GM23248 (cell line): ENCODE data around the gene MTRF1. TPM values are rescaled to one million over a fixed set of nuclear protein-coding genes. Genes with fewer than 3 reads are reported as not detected.
A peak's percentile ranks its signal among the peaks of the same experiment; 100 is the strongest.

Experiments
- DNase-seq: peaks from one replicate; pipeline ENCODE4 v3.0.0-alpha.2; 2015
- H2AFZ ChIP-seq: fragments of 200-600 bp; sonication (generic); 2 replicates; pipeline ENCODE4 v1.6.1; 2016; ENCODE audit warnings: antibody characterized with exemption
- H3F3A ChIP-seq: fragments of 200-600 bp; sonication (generic); 2 replicates; pipeline ENCODE4 v1.6.1; 2016; ENCODE audit warnings: mild to moderate bottlenecking, antibody characterized with exemption, mixed run types; ENCODE audit not compliant: insufficient read depth
- H3K27ac ChIP-seq: fragments of 200-600 bp; sonication (generic); 2 replicates; pipeline ENCODE4 v1.5.1; 2016; ENCODE audit warnings: mild to moderate bottlenecking
- H3K27me3 ChIP-seq: fragments of 200-600 bp; sonication (generic); replicated peaks from 2 replicates; pipeline ENCODE4 v1.6.1; 2016; ENCODE audit warnings: mild to moderate bottlenecking; ENCODE audit not compliant: insufficient read depth
- H3K36me3 ChIP-seq: fragments of 200-600 bp; sonication (generic); 2 replicates; pipeline ENCODE4 v1.6.1; 2016; ENCODE audit warnings: low read depth, mild to moderate bottlenecking
- H3K4me1 ChIP-seq: fragments of 200-600 bp; sonication (generic); 2 replicates; pipeline ENCODE4 v1.6.1; 2016; ENCODE audit warnings: mild to moderate bottlenecking; ENCODE audit not compliant: insufficient read depth
- H3K4me2 ChIP-seq: fragments of 200-600 bp; sonication (generic); one replicate; pipeline ENCODE4 v1.6.1; 2016; ENCODE audit warnings: mild to moderate bottlenecking; ENCODE audit not compliant: unreplicated experiment
- H3K4me3 ChIP-seq: fragments of 200-600 bp; sonication (generic); 2 replicates; pipeline ENCODE4 v1.5.1; 2016; ENCODE audit warnings: mild to moderate bottlenecking
- H3K79me2 ChIP-seq: fragments of 200-600 bp; sonication (generic); 2 replicates; pipeline ENCODE4 v1.6.1; 2016; ENCODE audit warnings: mild to moderate bottlenecking; ENCODE audit not compliant: insufficient read depth
- H3K9ac ChIP-seq: fragments of 200-600 bp; sonication (generic); 2 replicates; pipeline ENCODE4 v1.6.1; 2016; ENCODE audit warnings: mild to moderate bottlenecking
- H3K9me2 ChIP-seq: fragments of 200-600 bp; sonication (generic); 2 replicates; pipeline ENCODE4 v1.6.1; 2016; ENCODE audit warnings: mixed run types, mild to moderate bottlenecking, moderate library complexity; ENCODE audit not compliant: insufficient read depth
- H3K9me3 ChIP-seq: fragments of 200-600 bp; sonication (generic); one replicate; pipeline ENCODE4 v1.6.1; 2017; ENCODE audit warnings: low read depth
- H4K20me1 ChIP-seq: fragments of 200-600 bp; sonication (generic); 2 replicates; pipeline ENCODE4 v1.6.0; 2016; ENCODE audit not compliant: insufficient read depth
- EZH2 ChIP-seq: fragments of 200-600 bp; sonication (generic); IDR thresholded peaks from 2 replicates; pipeline ENCODE4 v1.6.1; 2018; ENCODE audit warnings: antibody characterized with exemption, mild to moderate bottlenecking; ENCODE audit not compliant: insufficient read depth, poor library complexity, severe bottlenecking
- EZH2phosphoT487 ChIP-seq: fragments of 200-600 bp; sonication (generic); IDR thresholded peaks from 2 replicates; pipeline ENCODE4 v1.6.1; 2018; ENCODE audit warnings: antibody characterized with exemption, moderate library complexity, mild to moderate bottlenecking, low read depth; ENCODE audit not compliant: insufficient read depth
- WGBS, 2 experiments: methylation state at CpG; one replicate each; pipeline ENCODE4 v1.1.6; 2015 to 2017; ENCODE audit warnings: low lambda C conversion rate in 2 of 2, low coverage in 1 of 2; ENCODE audit errors: missing lambda C conversion rate in 2 of 2; 5-methylcytosine and 5-hydroxymethylcytosine counted together
- in situ Hi-C: fragments of 300-500 bp; cut with MboI; formaldehyde crosslinking; loops from 2 replicates; pipeline ENCODE4 v1.15.0; 2020
- polyA plus RNA-seq: library from polyadenylated mRNA; unstranded; fragments of >200 nt; fragmentation: Nextera tagmentation; extraction: Ambion mirVana; gene quantifications from 2 replicates; pipeline ENCODE4 v1.2.1, GENCODE V29; 2016
- total RNA-seq: library from RNA; depleted of rRNA; stranded (reverse); fragments of >200 nt; shearing (Covaris generic); gene quantifications from 2 replicates; pipeline ENCODE4 v1.2.3, GENCODE V29; 2014

Gene MTRF1
- total and polyA plus RNA-seq, 2 experiments from 2014 or later, result 10.5 to 11.2 TPM

DNA sequence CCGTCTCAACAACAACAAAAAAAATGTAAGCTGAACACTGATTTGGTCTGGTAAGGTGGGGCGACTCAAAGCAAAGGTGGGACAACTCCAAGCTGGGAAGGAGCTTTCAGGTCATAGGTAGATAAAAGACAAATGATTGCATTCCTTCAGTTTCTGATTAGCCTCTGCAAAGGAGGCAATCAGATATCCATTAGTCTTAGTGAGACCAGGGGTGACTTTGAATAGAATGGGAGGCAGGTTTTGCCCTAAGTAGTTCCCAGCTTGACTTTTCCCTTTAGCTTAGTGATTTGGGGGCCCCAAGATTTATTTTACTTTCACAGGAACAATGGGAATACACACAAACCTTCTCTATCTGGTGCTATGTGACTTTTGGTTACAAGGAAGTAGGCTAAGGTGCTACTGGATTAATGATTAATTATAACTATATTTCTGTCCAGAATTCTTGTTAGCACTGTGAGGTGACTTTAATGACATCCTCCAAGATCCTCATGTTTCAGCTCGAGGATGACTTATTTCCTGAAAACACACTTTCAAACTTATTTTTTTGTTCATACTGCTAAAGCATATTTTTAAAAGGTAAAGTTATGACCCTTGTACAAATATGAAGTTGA lies 10.6 kb upstream of the MTRF1 start:
- no peak overlapping the region for H3K4me3 ChIP-seq
- H3K79me2 ChIP-seq, result no peaks in the 10 kb centered on the region
- no peak overlapping the region for H3K4me2 ChIP-seq
- H3K9ac ChIP-seq, result no peak overlapping the region
- H3K27me3 ChIP-seq, result no peaks in the 10 kb centered on the region
- in situ Hi-C loops, result no loop called here
- no peak for DNase-seq
- H3K9me2 ChIP-seq, result no peaks in the 10 kb centered on the region
- H3K4me1 ChIP-seq, result no peaks in the 10 kb centered on the region
- TF ChIP-seq EZH2phosphoT487 (no peak), EZH2 (no peak)
- 58 to 61% methylated on average over 3 of the region's 3 CpGs for WGBS, 2 experiments
- H3K9me3 ChIP-seq, result peaks cover 4% of the 10 kb centered on the region
- H2AFZ ChIP-seq, result no peak overlapping the region
- H3F3A ChIP-seq, result no peaks in the 10 kb centered on the region; the same call in 1 of the 2 replicates
- H3K36me3 ChIP-seq, result no peaks in the 10 kb centered on the region
- H4K20me1 ChIP-seq, result no peaks in the 10 kb centered on the region
- H3K27ac ChIP-seq, result no peak overlapping the region

DNA sequence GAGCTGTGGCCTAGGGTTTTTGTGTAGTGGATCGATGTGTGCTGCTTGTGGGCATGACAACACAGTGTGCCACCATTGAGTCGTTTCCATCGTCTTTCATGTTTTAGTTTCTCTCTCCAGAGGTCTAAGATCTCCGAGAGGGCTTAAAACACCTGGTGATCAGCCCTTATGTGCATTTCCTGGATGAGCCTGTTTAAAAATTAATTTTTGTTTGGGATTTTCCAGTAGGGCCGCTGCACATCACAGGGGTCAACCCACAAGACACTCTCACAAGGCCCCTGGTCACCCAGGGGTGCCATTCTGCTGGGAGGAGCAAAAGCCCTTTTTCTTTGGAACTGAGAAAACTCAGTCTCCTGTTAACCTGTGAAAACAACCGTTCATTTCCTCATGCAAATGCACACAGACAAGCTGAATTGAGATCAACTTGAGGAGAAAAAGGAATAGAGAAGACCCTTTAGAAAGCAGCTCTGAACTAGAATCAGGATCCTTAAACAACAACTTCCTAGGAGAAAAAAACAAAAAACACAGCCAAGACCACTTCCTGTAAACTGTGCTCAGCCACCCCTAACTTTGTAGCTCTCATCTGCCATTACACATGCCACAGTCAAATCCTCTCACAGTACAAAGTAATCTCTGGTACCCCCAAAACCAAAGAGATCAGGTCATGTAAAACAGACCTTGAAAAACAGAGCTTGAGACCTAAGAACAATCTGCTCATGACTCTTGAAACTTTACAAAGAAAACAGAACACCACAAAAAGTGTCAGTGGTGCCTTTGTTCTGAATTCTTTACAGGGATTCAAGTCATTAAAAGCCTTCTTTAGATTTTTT lies 8.3 kb upstream of the MTRF1 start:
- H3K9ac ChIP-seq, result no peak overlapping the region
- peaks cover 4% of the 10 kb centered on the region for H3K9me3 ChIP-seq
- H3K79me2 ChIP-seq, result no peaks in the 10 kb centered on the region
- H3K36me3 ChIP-seq, result no peaks in the 10 kb centered on the region
- in situ Hi-C loops, result no loop called here
- H3K27ac ChIP-seq, result no peak overlapping the region
- DNase-seq, result no peak
- no peak overlapping the region for H3K4me2 ChIP-seq
- no peak overlapping the region for H2AFZ ChIP-seq
- no peaks in the 10 kb centered on the region; the same call in 1 of the 2 replicates for H3F3A ChIP-seq
- H3K4me3 ChIP-seq, result no peak overlapping the region
- TF ChIP-seq EZH2phosphoT487, result no peak
- no peaks in the 10 kb centered on the region for H3K4me1 ChIP-seq
- no peaks in the 10 kb centered on the region for H4K20me1 ChIP-seq
- no peaks in the 10 kb centered on the region for H3K27me3 ChIP-seq
- no peaks in the 10 kb centered on the region for H3K9me2 ChIP-seq
- 43 to 51% methylated on average over 6 of the region's 6 CpGs for WGBS, 2 experiments

GRCh38 chr13:41268764-41269163 lies 5.4 kb upstream of the MTRF1 start:
- Histone ChIP-seq H3K4me3 (no peak overlapping the region), H4K20me1 (no peaks in the 10 kb centered on the region), H2AFZ (no peak overlapping the region), H3K27ac (no peak overlapping the region), H3K27me3 (no peaks in the 10 kb centered on the region), H3K4me2 (no peak overlapping the region), H3F3A (no peaks in the 10 kb centered on the region), H3K9me2 (no peaks in the 10 kb centered on the region), H3K36me3 (no peaks in the 10 kb centered on the region), H3K9me3 (peaks cover 4% of the 10 kb centered on the region), H3K79me2 (no peaks in the 10 kb centered on the region), H3K4me1 (no peaks in the 10 kb centered on the region), H3K9ac (no peak overlapping the region)
- in situ Hi-C loops, result no loop called here
- no peak for TF ChIP-seq EZH2
- no peak for TF ChIP-seq EZH2phosphoT487
- peak; percentile 25 for DNase-seq
- WGBS, 2 experiments, result 5 to 9% methylated on average over 1 of the region's 1 CpG

GRCh38 chr13:41267106-41267505 lies 3.7 kb upstream of the MTRF1 start:
- Histone ChIP-seq H3K27me3 (no peaks in the 10 kb centered on the region), H3K9ac (no peak overlapping the region), H3F3A (no peaks in the 10 kb centered on the region), H3K9me2 (no peaks in the 10 kb centered on the region), H3K9me3 (peaks cover 4% of the 10 kb centered on the region), H3K79me2 (peaks cover 8% of the 10 kb centered on the region), H4K20me1 (no peaks in the 10 kb centered on the region), H3K4me1 (0 out of 2 replicates have a peak, but pooled peaks cover 4% of the 10 kb centered on the region), H3K4me2 (no peak overlapping the region), H3K4me3 (no peak overlapping the region), H2AFZ (no peak overlapping the region), H3K27ac (no peak overlapping the region), H3K36me3 (no peaks in the 10 kb centered on the region)
- in situ Hi-C loops, result no loop called here
- no peak for TF ChIP-seq EZH2phosphoT487
- TF ChIP-seq EZH2, result no peak
- DNase-seq, result peak; percentile 10
